AG10803 (cell line): ENCODE results near the gene HLA-DRB1.

ENCODE experiments used
- DNase-seq: peaks from one replicate; pipeline ENCODE4 v3.0.0; 2010; ENCODE audit warnings: low read depth
- H3K4me3 ChIP-seq: 2 replicates; pipeline ENCODE4 v1.5.1; 2011; ENCODE audit warnings: mild to moderate bottlenecking, low read length, control low read depth
- CTCF ChIP-seq: conservative IDR thresholded peaks from 2 replicates; pipeline ENCODE4 v1.5.1; 2011; ENCODE audit warnings: mild to moderate bottlenecking, low read length, control low read depth, inconsistent platforms

Gene HLA-DRB1

GRCh38 chr6:32608362-32608761 is 18.7 kb upstream of the HLA-DRB1 start:
- TF ChIP-seq CTCF, result no peak
- no peak overlapping the region for H3K4me3 ChIP-seq
- DNase-seq, result no peak

- no peak overlapping the region for H3K4me3 ChIP-seq
- TF ChIP-seq CTCF, result no peak
- no peak for DNase-seq
These were observed 18.3 kb upstream of the HLA-DRB1 start for GRCh38 chr6:32607988-32608298.

- H3K4me3 ChIP-seq, result no peak overlapping the region
- no peak for DNase-seq
- no peak for TF ChIP-seq CTCF
These were observed 17.8 kb upstream of the HLA-DRB1 start for GRCh38 chr6:32607263-32607987.

- no peak for TF ChIP-seq CTCF
- no peak overlapping the region for H3K4me3 ChIP-seq
- no peak for DNase-seq
These were observed 14.8 kb upstream of the HLA-DRB1 start for GRCh38 chr6:32604434-32604877.

GRCh38 chr6:32603888-32604287 is 14.2 kb upstream of the HLA-DRB1 start:
- DNase-seq, result no peak
- H3K4me3 ChIP-seq, result no peak overlapping the region
- no peak for TF ChIP-seq CTCF

GRCh38 chr6:32603222-32603621 is 13.6 kb upstream of the HLA-DRB1 start:
- no peak for TF ChIP-seq CTCF

GRCh38 chr6:32602383-32602782 is 12.7 kb upstream of the HLA-DRB1 start:
- no peak for TF ChIP-seq CTCF
- no peak for DNase-seq

More at GRCh38 chr6:32603222-32603621, 13.6 kb upstream of the HLA-DRB1 start:
- no peak overlapping the region for H3K4me3 ChIP-seq
- DNase-seq, result no peak

More at GRCh38 chr6:32602383-32602782, 12.7 kb upstream of the HLA-DRB1 start:
- H3K4me3 ChIP-seq, result no peak overlapping the region
